Suppressor macrophage treated with lipopolysaccharide for 1 hour (primary cell): ENCODE data around the gene HOXC4.
A peak's percentile ranks its signal among the peaks of the same experiment; 100 is the strongest.

Source experiments
- DNase-seq, 3 donors: peaks; one replicate each; pipeline ENCODE4 v3.0.0-alpha.2; 2020 to 2022

Gene HOXC4

GRCh38 chr12:54029529-54030441, 23.9 kb upstream of the HOXC4 start:
- DNase-seq = no peak

- DNase-seq = no peak
Observed at GRCh38 chr12:54030442-54030801, 23.2 kb upstream of the HOXC4 start.

- DNase-seq = no peak
Observed at GRCh38 chr12:54030889-54031471, 22.7 kb upstream of the HOXC4 start.

- DNase-seq = no peak
Observed at GRCh38 chr12:54031480-54031879, 22.2 kb upstream of the HOXC4 start.

GRCh38 chr12:54032086-54032619, 21.5 kb upstream of the HOXC4 start:
- DNase-seq = no peak

GRCh38 chr12:54032627-54033100, 21.0 kb upstream of the HOXC4 start, which contains the start of gene HOXC5:
TSS of gene HOXC5 (plus strand) at chr12:54033050. CDS start at chr12:54033123, 73 bp downstream.
- DNase-seq = peak; percentile 67 to 75 (median 68)

- no peak for DNase-seq
Observed at GRCh38 chr12:54033106-54033979, 20.3 kb upstream of the HOXC4 start.

- DNase-seq = no peak
Observed at GRCh38 chr12:54033980-54034784, 19.5 kb upstream of the HOXC4 start.

- DNase-seq = no peak
Observed at GRCh38 chr12:54034785-54035310, 18.8 kb upstream of the HOXC4 start.

- no peak for DNase-seq
Observed at GRCh38 chr12:54035568-54036264, 17.9 kb upstream of the HOXC4 start.

GRCh38 chr12:54036620-54037359, 16.8 kb upstream of the HOXC4 start:
- no peak for DNase-seq

GRCh38 chr12:54037360-54038283, 16.0 kb upstream of the HOXC4 start:
- no peak for DNase-seq

- DNase-seq = no peak
Observed at GRCh38 chr12:54038284-54038870, 15.3 kb upstream of the HOXC4 start.

- no peak for DNase-seq
Observed at GRCh38 chr12:54038871-54039414, 14.7 kb upstream of the HOXC4 start.

GRCh38 chr12:54039417-54040147, 14.1 kb upstream of the HOXC4 start:
- no peak for DNase-seq

- DNase-seq = no peak
Observed at GRCh38 chr12:54040148-54040494, 13.5 kb upstream of the HOXC4 start.

- no peak for DNase-seq
Observed at GRCh38 chr12:54040648-54041047, 13.0 kb upstream of the HOXC4 start.
